Measurements from ENCODE around the gene ADGRG4. TPM values are rescaled to one million over a fixed set of nuclear protein-coding genes. Genes with fewer than 3 reads are reported as not detected.

The ADGRG4 gene
- total RNA-seq, 4 donors from 2014 or later: 0.83 to 6.1 (median 3.6) TPM

DNA sequence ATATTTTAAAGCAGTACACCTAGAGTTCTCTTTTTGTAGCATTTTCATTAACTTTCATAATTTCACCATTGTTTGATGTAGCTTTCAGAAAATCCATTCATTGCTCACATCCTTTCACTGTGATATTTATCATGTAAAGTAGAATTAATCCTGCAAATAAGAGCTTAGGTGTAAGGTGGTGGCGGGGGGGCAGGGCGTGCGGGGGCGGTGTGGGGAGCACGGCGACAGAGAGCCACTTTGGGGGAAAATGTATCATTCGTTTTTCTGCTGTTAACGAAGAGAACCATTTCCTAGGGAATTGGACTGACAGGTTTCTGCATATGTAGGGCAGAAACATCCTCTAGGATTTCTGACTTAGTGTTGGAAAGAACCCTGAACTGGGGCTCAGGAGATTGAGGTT lies 104.4 kb downstream of the ADGRG4 start:
- H3K4me1 ChIP-seq: no peaks in the 10 kb centered on the region
- H3K36me3 ChIP-seq: no peaks in the 10 kb centered on the region
- no peak for DNase-seq
- no peak overlapping the region for H3K4me3 ChIP-seq
- H3K27ac ChIP-seq: no peak overlapping the region
- H3K27me3 ChIP-seq: no peaks in the 10 kb centered on the region
- no peaks in the 10 kb centered on the region for H3K9me3 ChIP-seq
- TF ChIP-seq POLR2A (IDR thresholded peaks at IDR 0.05): no peak
- TF ChIP-seq, protein P1, sequence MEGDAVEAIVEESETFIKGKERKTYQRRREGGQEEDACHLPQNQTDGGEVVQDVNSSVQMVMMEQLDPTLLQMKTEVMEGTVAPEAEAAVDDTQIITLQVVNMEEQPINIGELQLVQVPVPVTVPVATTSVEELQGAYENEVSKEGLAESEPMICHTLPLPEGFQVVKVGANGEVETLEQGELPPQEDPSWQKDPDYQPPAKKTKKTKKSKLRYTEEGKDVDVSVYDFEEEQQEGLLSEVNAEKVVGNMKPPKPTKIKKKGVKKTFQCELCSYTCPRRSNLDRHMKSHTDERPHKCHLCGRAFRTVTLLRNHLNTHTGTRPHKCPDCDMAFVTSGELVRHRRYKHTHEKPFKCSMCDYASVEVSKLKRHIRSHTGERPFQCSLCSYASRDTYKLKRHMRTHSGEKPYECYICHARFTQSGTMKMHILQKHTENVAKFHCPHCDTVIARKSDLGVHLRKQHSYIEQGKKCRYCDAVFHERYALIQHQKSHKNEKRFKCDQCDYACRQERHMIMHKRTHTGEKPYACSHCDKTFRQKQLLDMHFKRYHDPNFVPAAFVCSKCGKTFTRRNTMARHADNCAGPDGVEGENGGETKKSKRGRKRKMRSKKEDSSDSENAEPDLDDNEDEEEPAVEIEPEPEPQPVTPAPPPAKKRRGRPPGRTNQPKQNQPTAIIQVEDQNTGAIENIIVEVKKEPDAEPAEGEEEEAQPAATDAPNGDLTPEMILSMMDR (IDR thresholded peaks at IDR 0.05): no peak

DNA sequence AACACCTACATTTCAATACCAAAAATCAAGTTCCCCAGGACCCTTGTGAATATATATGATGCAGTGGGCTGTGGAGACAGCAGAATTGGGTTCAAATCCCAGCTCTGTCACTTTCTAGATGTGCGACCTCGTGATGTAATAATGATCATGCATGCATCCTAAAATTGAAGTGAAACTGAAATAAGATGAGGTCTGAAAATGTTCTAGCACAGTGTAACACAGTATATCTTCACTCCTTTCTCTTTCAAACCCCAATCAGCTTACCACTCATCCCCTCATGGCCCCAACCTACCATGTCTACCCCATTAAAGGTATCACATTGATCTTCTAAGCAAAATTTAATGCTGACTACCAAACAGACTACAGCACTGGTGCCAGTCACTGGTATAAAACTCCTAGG lies 117.0 kb downstream of the ADGRG4 start:
- Histone ChIP-seq H3K27ac (no peak overlapping the region), H3K4me3 (no peak overlapping the region), H3K4me1 (no peaks in the 10 kb centered on the region), H3K36me3 (no peaks in the 10 kb centered on the region), H3K27me3 (no peaks in the 10 kb centered on the region), H3K9me3 (no peaks in the 10 kb centered on the region)
- DNase-seq: no peak
- TF ChIP-seq, protein P1 (IDR thresholded peaks at IDR 0.05): no peak
- no peak for TF ChIP-seq POLR2A (IDR thresholded peaks at IDR 0.05)

DNA sequence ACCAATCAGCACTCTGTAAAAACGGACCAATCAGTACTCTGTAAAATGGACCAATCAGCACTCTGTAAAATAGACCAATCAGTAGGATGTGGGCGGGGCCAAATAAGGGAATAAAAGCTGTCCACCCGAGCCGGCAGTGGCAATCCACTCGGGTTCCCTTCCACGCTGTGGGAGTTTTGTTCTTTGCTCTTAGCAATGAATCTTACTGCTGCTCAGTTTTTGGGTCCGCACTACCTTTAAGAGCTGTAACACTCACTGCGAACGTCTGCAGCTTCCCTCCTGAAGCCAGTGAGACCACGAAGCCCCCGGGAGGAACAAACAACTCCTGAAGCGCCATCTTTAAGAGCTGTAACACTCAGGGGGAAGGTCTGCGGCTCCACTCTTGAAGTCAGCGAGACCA lies 120.6 kb downstream of the ADGRG4 start:
- DNase-seq: no peak
- H3K36me3 ChIP-seq: no peaks in the 10 kb centered on the region
- no peaks in the 10 kb centered on the region for H3K4me1 ChIP-seq
- H3K27ac ChIP-seq: no peak overlapping the region
- H3K27me3 ChIP-seq: no peaks in the 10 kb centered on the region
- no peak for TF ChIP-seq POLR2A (IDR thresholded peaks at IDR 0.05)
- no peak overlapping the region for H3K4me3 ChIP-seq
- H3K9me3 ChIP-seq: no peaks in the 10 kb centered on the region

DNA sequence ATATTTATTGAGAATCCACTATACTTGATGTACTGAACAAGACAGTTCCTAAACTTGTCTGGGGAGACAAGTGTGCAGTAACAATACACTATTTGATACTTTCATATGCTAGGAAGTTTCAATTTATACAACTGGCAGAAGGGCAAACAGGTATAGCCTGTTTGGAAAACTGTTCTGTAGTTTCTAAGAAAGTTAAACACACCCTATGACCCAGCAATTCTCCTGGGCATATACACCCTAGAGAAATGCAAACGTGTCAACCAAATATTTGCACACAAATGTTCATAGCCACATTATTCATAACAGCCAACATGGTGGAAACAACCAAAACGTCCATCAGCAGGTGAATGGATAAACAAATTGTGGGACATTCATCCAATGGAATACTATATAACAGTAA lies 123.0 kb downstream of the ADGRG4 start:
- no peak for DNase-seq
- no peak overlapping the region for H3K27ac ChIP-seq
- no peak overlapping the region for H3K4me3 ChIP-seq
- no peaks in the 10 kb centered on the region for H3K4me1 ChIP-seq
- no peaks in the 10 kb centered on the region for H3K36me3 ChIP-seq
- no peaks in the 10 kb centered on the region for H3K27me3 ChIP-seq
- H3K9me3 ChIP-seq: no peaks in the 10 kb centered on the region
- TF ChIP-seq, protein P1 (IDR thresholded peaks at IDR 0.05): no peak
- no peak for TF ChIP-seq POLR2A (IDR thresholded peaks at IDR 0.05)

DNA sequence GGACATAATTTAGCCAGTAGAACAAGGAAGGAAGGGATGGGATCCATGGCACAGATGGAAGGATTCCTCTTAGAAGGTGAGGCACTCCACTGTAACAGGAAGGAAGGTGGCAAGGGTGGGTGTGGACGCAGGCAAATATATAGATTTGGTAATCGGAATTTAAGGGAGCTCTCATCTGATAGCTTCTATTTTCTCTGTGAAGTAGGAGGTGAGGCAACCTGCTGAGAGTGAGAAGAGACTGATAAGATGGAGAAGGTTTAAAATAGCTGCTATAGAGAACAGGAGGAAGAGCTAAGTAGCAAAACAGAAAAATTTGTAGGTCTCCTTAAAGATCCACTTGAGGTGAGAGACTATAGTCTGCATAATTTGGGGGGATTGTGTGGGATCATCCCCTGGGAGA lies 125.2 kb downstream of the ADGRG4 start:
- Histone ChIP-seq H3K27me3 (no peaks in the 10 kb centered on the region), H3K36me3 (no peaks in the 10 kb centered on the region), H3K27ac (no peak overlapping the region), H3K9me3 (no peaks in the 10 kb centered on the region), H3K4me1 (no peaks in the 10 kb centered on the region), H3K4me3 (no peak overlapping the region)
- no peak for DNase-seq
- TF ChIP-seq, protein P1 (IDR thresholded peaks at IDR 0.05): no peak
- no peak for TF ChIP-seq POLR2A (IDR thresholded peaks at IDR 0.05)

DNA sequence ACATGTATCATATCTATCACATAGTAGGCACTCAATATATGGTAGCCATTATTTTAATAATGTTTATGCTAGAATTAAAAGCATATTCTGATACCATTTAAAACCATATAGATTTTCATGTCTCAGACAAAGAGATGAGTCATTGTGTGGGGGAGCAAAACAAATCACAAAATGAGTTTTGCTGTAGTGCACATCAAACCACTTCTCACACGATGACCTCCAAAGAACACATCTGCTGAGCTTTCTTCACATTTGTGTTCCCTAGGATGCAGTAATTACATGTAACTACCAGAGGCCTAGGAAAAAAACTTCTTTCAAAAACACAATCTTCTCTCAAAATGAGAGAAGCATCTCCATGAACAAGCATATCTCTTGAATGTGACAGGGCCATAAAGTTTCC lies 130.9 kb downstream of the ADGRG4 start:
- TF ChIP-seq, protein P1 (IDR thresholded peaks at IDR 0.05): no peak
- no peak for TF ChIP-seq POLR2A (IDR thresholded peaks at IDR 0.05)
- Histone ChIP-seq H3K4me3 (no peak overlapping the region), H3K27me3 (no peaks in the 10 kb centered on the region), H3K4me1 (no peaks in the 10 kb centered on the region), H3K27ac (no peak overlapping the region), H3K9me3 (no peaks in the 10 kb centered on the region), H3K36me3 (no peaks in the 10 kb centered on the region)
- DNase-seq: no peak
